ENCODE results near the gene TYRO3. TPM values are rescaled to one million over a fixed set of nuclear protein-coding genes. Genes with fewer than 3 reads are reported as not detected.

Gene TYRO3
- total and polyA plus RNA-seq, 2 of the 13 experiments (the other 11 are each of a cell fraction or from before 2014, with no cell fraction given): 24.0 to 43.6 TPM

GRCh38 chr15:41568350-41569017 is 9.5 kb downstream of the TYRO3 start (continued):
- TF ChIP-seq, protein P1, sequence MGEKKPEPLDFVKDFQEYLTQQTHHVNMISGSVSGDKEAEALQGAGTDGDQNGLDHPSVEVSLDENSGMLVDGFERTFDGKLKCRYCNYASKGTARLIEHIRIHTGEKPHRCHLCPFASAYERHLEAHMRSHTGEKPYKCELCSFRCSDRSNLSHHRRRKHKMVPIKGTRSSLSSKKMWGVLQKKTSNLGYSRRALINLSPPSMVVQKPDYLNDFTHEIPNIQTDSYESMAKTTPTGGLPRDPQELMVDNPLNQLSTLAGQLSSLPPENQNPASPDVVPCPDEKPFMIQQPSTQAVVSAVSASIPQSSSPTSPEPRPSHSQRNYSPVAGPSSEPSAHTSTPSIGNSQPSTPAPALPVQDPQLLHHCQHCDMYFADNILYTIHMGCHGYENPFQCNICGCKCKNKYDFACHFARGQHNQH (CRISPR knock-in tag; IDR thresholded peaks at IDR 0.05): peak; percentile 82
- no peak for TF ChIP-seq ZNF841 (CRISPR knock-in tag; IDR thresholded peaks at IDR 0.05; ENCODE audit: borderline replicate concordance)
- peak; percentile 48 for TF ChIP-seq ZNF18 (CRISPR knock-in tag; IDR thresholded peaks at IDR 0.05; ENCODE audit: insufficient replicate concordance)
- TF ChIP-seq, protein P2, sequence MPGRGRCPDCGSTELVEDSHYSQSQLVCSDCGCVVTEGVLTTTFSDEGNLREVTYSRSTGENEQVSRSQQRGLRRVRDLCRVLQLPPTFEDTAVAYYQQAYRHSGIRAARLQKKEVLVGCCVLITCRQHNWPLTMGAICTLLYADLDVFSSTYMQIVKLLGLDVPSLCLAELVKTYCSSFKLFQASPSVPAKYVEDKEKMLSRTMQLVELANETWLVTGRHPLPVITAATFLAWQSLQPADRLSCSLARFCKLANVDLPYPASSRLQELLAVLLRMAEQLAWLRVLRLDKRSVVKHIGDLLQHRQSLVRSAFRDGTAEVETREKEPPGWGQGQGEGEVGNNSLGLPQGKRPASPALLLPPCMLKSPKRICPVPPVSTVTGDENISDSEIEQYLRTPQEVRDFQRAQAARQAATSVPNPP (CRISPR knock-in tag; IDR thresholded peaks at IDR 0.05): no peak
- TF ChIP-seq SOX13 (IDR thresholded peaks at IDR 0.05): peak; percentile 73
- peak in 1 of 2 experiments; percentile 93; a peak in 2 of 4 replicates for TF ChIP-seq SOX13 (CRISPR knock-in tag; conservative IDR thresholded peaks at IDR 0.05 in 1 of 2, IDR thresholded peaks at IDR 0.05 in 1 of 2)
- TF ChIP-seq SIX4 (CRISPR knock-in tag; IDR thresholded peaks at IDR 0.05): no peak
- no peak for TF ChIP-seq ZNF569 (CRISPR knock-in tag; IDR thresholded peaks at IDR 0.05; ENCODE audit: borderline replicate concordance)
- peak; percentile 37; the same call in 1 of the 2 replicates for TF ChIP-seq ZNF275 (CRISPR knock-in tag; IDR thresholded peaks at IDR 0.05; ENCODE audit: borderline replicate concordance)
- TF ChIP-seq SKI (IDR thresholded peaks at IDR 0.05; ENCODE audit: partially characterized antibody): peak; percentile 53
- TF ChIP-seq ZNF607 (CRISPR knock-in tag; IDR thresholded peaks at IDR 0.05; ENCODE audit: borderline replicate concordance): no peak
- TF ChIP-seq ZNF691 (CRISPR knock-in tag; IDR thresholded peaks at IDR 0.05; ENCODE audit: borderline replicate concordance, low read depth): no peak
- TF ChIP-seq, protein P3, sequence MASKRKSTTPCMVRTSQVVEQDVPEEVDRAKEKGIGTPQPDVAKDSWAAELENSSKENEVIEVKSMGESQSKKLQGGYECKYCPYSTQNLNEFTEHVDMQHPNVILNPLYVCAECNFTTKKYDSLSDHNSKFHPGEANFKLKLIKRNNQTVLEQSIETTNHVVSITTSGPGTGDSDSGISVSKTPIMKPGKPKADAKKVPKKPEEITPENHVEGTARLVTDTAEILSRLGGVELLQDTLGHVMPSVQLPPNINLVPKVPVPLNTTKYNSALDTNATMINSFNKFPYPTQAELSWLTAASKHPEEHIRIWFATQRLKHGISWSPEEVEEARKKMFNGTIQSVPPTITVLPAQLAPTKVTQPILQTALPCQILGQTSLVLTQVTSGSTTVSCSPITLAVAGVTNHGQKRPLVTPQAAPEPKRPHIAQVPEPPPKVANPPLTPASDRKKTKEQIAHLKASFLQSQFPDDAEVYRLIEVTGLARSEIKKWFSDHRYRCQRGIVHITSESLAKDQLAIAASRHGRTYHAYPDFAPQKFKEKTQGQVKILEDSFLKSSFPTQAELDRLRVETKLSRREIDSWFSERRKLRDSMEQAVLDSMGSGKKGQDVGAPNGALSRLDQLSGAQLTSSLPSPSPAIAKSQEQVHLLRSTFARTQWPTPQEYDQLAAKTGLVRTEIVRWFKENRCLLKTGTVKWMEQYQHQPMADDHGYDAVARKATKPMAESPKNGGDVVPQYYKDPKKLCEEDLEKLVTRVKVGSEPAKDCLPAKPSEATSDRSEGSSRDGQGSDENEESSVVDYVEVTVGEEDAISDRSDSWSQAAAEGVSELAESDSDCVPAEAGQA (IDR thresholded peaks at IDR 0.05; ENCODE audit: low read depth): peak; percentile 68; the same call in 1 of the 2 replicates
- TF ChIP-seq, protein P3 (CRISPR knock-in tag; IDR thresholded peaks at IDR 0.05; ENCODE audit: borderline replicate concordance): no peak
- TF ChIP-seq ZNF775 (CRISPR knock-in tag; IDR thresholded peaks at IDR 0.05; ENCODE audit: borderline replicate concordance): no peak
- no peak for TF ChIP-seq ZNF75D (CRISPR knock-in tag; IDR thresholded peaks at IDR 0.05; ENCODE audit: borderline replicate concordance)

All from HepG2 (cell line).